ENCODE data around the gene ZNF765. TPM values are rescaled to one million over a fixed set of nuclear protein-coding genes. Genes with fewer than 3 reads are reported as not detected.
A peak's percentile ranks its signal among the peaks of the same experiment; 100 is the strongest.
"Not testable (repeated sequence)": the region's sequence is repeated elsewhere in the genome, so short reads cannot be mapped to it uniquely, and the experiment has no call there.

Gene ZNF765
- total and polyA plus RNA-seq, 2 experiments from 2014 or later: 6.4 to 25.1 TPM

GRCh38 chr19:53388168-53388567 lies 6.8 kb upstream of the ZNF765 start:
- H3K27me3 ChIP-seq: no peaks in the 10 kb centered on the region
- no peaks in the 10 kb centered on the region for H3K4me1 ChIP-seq (ENCODE audit: low read depth)
- H3K36me3 ChIP-seq: no peaks in the 10 kb centered on the region
- no peak for TF ChIP-seq CTCF (IDR thresholded peaks at IDR 0.05; ENCODE audit: low read depth, low read length)
- DNase-seq (ENCODE audit: low read depth in 1 of 2, low spot score in 1 of 2): no peak
- H3K4me3 ChIP-seq: no peak overlapping the region
- no peak overlapping the region for H3K27ac ChIP-seq
- no peaks in the 10 kb centered on the region for H3K9me3 ChIP-seq (ENCODE audit: low read depth)

DNA sequence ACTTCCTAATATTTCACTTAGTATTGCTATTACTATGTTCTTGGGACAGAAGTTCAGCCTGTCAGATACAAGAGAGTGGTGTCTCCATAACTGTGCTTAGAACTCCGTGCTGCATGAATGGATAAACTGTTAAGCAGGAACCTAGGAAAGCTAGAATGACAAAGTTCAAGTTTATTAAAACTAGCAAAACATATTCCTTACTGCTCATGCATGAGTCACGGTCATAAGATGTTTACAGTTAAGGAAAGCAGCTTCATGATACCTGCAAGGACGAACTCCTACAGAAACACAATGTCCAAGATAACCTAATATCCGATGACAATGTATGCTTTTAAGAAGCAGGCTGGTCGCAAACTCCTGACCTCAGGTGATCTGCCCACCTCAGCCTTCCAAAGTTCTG lies 6.0 kb upstream of the ZNF765 start:
- Histone ChIP-seq H3K27ac (no peak overlapping the region), H3K27me3 (no peaks in the 10 kb centered on the region), H3K4me1 (ENCODE audit: low read depth) (no peaks in the 10 kb centered on the region), H3K9me3 (ENCODE audit: low read depth) (no peaks in the 10 kb centered on the region), H3K36me3 (no peaks in the 10 kb centered on the region), H3K4me3 (no peak overlapping the region)
- TF ChIP-seq CTCF (IDR thresholded peaks at IDR 0.05; ENCODE audit: low read depth, low read length): no peak
- DNase-seq (ENCODE audit: low read depth in 1 of 2, low spot score in 1 of 2): no peak

- Histone ChIP-seq H3K27ac (no peak overlapping the region), H3K4me3 (no peak overlapping the region), H3K36me3 (no peaks in the 10 kb centered on the region), H3K9me3 (ENCODE audit: low read depth) (no peaks in the 10 kb centered on the region), H3K27me3 (no peaks in the 10 kb centered on the region), H3K4me1 (ENCODE audit: low read depth) (no peaks in the 10 kb centered on the region)
- TF ChIP-seq CTCF (IDR thresholded peaks at IDR 0.05; ENCODE audit: low read depth, low read length): no peak
- no peak for DNase-seq (ENCODE audit: low read depth in 1 of 2, low spot score in 1 of 2)
These were observed 5.4 kb upstream of the ZNF765 start for GRCh38 chr19:53389571-53389970.

DNA sequence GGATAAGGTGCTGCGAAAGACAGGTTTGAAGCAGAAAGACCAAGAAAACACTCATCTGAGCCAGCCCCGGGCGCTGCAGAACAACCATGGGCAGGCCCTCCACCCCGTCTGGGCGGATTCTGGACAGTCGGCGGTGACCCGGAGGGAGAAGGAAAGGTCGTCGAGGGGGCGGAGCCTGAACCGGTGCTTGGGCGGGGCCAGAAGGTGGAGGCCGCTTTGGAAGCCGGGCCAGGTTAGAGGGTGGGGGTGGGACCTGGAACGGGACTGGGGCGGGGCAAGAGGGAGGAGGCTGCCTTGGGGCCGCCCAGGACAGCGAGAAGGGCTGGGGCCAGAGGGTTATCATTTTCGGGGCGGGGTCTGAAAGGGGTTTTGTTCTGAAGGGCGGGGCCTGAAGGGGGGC lies 5.0 kb upstream of the ZNF765 start:
- DNase-seq (ENCODE audit: low read depth in 1 of 2, low spot score in 1 of 2): no peak
- H3K9me3 ChIP-seq (ENCODE audit: low read depth): no peaks in the 10 kb centered on the region
- no peaks in the 10 kb centered on the region for H3K27me3 ChIP-seq

DNA sequence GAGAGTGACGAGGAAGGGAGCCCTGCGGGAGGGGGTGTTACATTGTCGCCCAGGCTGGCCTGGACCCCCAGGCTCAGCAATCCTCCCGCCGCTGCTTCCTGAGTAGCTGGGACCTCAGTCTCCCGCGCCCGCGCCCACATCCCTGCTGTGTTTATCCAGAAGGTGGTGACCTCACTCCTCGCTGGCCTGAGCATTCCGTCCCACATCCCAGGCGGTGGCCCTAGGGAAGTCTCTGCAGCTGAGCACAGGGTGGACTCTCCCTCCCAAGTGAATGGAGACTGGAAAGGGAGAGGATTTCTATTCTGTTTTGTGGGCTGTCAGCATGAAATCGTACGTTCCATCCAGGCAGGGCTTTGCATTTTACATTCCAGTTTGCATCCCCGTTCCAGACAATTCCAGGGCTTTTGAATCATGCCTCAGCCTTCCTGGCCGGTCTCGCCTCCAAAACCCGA lies 401 bp upstream of the ZNF765 start:
- peak; percentile 60 for DNase-seq (ENCODE audit: low read depth in 1 of 2, low spot score in 1 of 2)
- Histone ChIP-seq H3K4me3 (peak overlapping the region; percentile 93), H3K27me3 (no peaks in the 10 kb centered on the region), H3K27ac (peak overlapping the region; percentile 79), H3K4me1 (ENCODE audit: low read depth) (peaks cover 8% of the 10 kb centered on the region), H3K9me3 (ENCODE audit: low read depth) (no peaks in the 10 kb centered on the region), H3K36me3 (no peaks in the 10 kb centered on the region)
- TF ChIP-seq CTCF (IDR thresholded peaks at IDR 0.05; ENCODE audit: low read depth, low read length): no peak

More for the DNA sequence above, 5.0 kb upstream of the ZNF765 start:
- no peaks in the 10 kb centered on the region for H3K4me1 ChIP-seq (ENCODE audit: low read depth)
- no peaks in the 10 kb centered on the region for H3K36me3 ChIP-seq
- H3K27ac ChIP-seq: no peak overlapping the region
- no peak for TF ChIP-seq CTCF (IDR thresholded peaks at IDR 0.05; ENCODE audit: low read depth, low read length)
- no peak overlapping the region for H3K4me3 ChIP-seq

- DNase-seq (ENCODE audit: low read depth in 1 of 2, low spot score in 1 of 2); H3K4me1 ChIP-seq (ENCODE audit: low read depth); H3K27me3 ChIP-seq; H3K36me3 ChIP-seq; H3K9me3 ChIP-seq (ENCODE audit: low read depth): not testable (repeated sequence)
- peak overlapping the region; percentile 45 for H3K27ac ChIP-seq
- H3K4me3 ChIP-seq: peak overlapping the region; percentile 93
These were observed 1.0 kb downstream of the ZNF765 start for GRCh38 chr19:53395840-53396524.

Measured in cardiac muscle cell (in vitro differentiated cells and primary cell).